Left colon (tissue), 2 donors: ENCODE data around the gene TPPP3. TPM values are rescaled to one million over a fixed set of nuclear protein-coding genes. Genes with fewer than 3 reads are reported as not detected.

Experiments used
- ATAC-seq: fragments of 200-7000 bp; cut with Tn5 transposase; one replicate; pipeline ENCODE4 v1.9.1; 2020; ENCODE audit warnings: mild to moderate bottlenecking, moderate library complexity
- DNase-seq, 2 donors: peaks; one replicate each; pipeline ENCODE4 v3.0.0-alpha.2; 2020
- intact Hi-C, 2 donors: fragments of 100-400 bp; cut with DNase I in 1 of 2; cut with micrococcal nuclease in 1 of 2; formaldehyde crosslinking; loops; one replicate each; pipeline versions ENCODE4 v1.11.2 to v1.14.0; 2022; cut with DNase I, micrococcal nuclease
- long read RNA-seq: library from polyadenylated mRNA; unstranded; transcript quantifications from one replicate; pipeline ENCODE4 v2.0.0, GENCODE V29; 2021
- total RNA-seq, 2 donors: library from RNA; stranded (reverse); fragmentation: NEBNext Ultra II Directional; extraction: Animal tissue kit (Norgen Biotek cat#: 25700); gene quantifications; one replicate each; pipeline ENCODE4 v1.2.1, GENCODE V29; 2021
- donor health status: DM: no; HTN: no; CAD: no.
- donor health status: DM: yes; HTN: yes; CAD: no.

TPPP3 gene
- 1 to 10 TPM; 4.1 to 8.3 TPM for total RNA-seq
- long read RNA-seq, result 0 reads

DNA sequence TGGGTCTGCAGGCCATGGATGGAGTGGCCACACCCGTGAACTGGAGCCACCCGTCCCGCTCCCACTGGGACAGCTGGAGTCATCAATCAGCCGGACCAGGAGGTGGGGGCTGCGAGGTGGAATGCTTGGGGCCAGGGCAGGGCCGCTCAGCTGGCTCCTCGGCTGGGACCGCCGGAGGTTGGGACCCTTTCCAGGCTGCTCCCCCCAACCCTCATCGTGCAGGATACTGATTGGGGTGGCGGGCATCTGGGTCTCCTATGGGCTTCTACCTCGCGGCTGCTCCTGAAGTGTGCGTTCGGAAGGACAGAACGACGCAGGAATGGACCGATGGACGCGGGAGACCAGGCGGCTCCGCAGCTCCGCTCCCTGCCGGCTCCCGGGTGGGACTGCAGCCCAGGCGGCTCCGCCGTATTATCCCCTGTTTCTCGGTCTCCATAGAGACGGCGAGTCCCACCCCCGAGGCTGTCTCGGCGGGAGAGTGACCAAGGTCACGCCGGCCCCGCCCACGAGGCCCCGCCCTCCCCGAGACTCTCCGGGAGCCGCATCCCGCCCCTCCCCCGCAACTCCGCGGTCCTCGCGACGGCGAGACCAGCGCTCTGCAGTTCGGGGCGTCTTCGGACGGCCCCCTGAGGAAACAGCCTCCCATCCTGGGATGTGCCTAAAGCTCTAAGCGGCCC, at the start of gene TPPP3:
Gene TPPP3 (minus strand): TSS at position 388 of the 677 bp plus-strand sequence. CDS start 2,387 bp downstream, outside the sequence.
- intact Hi-C loops, result no loop called here
- ATAC-seq (peak; percentile 70), DNase-seq (peak; percentile 90 to 91)

DNA sequence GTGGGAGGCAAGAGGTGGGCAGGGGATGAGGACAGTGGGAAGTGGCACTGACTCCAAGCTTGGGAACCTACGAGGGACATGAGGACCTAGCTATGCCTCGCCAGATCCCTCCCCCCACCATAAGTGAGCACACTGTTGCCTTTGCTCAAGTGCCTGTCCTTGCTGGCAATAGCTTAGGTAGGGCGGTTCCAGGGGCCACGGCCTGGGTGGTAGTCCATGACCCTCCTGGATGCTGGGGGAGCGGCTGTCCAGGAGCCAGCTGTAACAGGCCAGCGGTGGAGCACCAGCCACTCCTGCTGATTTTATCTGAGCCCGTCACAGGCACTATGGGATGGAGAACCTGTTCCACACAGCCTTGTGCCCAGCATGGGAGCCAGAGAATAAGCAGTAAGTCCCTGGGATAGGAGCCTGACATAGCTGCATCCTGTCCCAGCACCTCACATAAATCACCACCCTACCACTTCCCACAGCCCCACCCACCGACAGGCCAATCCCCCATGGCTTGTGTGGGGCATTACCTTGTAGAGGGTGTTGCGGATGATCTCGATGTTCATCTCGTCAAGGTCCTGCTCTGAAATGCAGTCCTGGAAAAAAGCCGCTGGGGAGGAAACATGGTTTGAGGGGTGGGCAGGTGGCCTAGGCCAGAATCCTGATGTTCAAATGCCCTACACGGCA, 49.4 kb upstream of the TPPP3 start:
- no peak for ATAC-seq
- DNase-seq, result peak in 1 of 2 donors; percentile 17
- intact Hi-C loops, result no loop called here

DNA sequence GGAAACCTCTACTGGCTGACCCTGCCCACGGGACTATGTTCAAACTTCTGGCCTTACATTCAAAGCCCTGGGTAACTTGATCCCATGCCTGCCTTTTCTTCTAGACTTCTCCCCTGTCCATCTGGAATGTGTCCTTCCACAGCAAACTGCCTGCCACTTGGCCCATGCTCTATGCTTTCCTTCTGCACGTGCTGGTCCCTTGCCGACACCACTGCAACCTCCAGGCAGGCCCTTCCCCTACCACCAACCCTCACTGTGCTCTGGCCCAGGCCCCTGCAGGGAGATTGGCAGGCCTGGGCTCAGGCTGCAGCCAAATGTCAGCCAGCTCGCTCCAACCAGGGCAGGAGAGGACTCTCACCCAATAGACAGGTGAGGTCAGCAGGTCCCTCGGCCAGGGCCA, 48.6 kb upstream of the TPPP3 start:
- no peak for ATAC-seq
- intact Hi-C loops, result no loop called here
- DNase-seq, result peak in 1 of 2 donors; percentile 16

DNA sequence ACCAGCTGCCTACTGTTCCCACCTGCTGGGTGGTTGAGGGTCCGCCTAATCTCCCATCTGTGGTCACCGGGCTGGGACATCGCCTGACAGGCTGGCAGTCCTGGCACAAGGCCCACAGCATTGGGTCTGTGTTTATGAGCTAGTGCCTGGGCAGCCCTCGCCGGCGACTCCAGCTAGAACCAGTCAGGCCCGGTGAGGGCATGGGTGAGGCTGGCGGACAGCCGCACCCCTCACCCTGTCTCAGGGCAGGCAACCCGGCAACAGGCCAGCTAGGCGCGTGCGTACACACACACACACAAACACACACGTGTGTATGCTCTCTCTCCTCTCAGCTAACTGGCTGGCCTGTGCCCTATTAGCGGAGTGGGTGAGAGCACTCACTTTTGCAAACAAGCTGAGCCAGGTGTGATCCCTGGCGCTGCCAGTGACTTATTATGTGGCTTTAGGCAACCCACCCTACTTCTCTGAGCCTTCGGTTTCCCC, 48.0 kb upstream of the TPPP3 start:
- ATAC-seq (peak; percentile 79), DNase-seq (peak; percentile 96 to 98)
- intact Hi-C loops, result no loop called here

- ATAC-seq, result peak; percentile 1
- intact Hi-C loops, result no loop called here
- peak in 1 of 2 donors; percentile 39 for DNase-seq
Measured at GRCh38 chr16:67438824-67439393, 45.6 kb upstream of the TPPP3 start.

DNA sequence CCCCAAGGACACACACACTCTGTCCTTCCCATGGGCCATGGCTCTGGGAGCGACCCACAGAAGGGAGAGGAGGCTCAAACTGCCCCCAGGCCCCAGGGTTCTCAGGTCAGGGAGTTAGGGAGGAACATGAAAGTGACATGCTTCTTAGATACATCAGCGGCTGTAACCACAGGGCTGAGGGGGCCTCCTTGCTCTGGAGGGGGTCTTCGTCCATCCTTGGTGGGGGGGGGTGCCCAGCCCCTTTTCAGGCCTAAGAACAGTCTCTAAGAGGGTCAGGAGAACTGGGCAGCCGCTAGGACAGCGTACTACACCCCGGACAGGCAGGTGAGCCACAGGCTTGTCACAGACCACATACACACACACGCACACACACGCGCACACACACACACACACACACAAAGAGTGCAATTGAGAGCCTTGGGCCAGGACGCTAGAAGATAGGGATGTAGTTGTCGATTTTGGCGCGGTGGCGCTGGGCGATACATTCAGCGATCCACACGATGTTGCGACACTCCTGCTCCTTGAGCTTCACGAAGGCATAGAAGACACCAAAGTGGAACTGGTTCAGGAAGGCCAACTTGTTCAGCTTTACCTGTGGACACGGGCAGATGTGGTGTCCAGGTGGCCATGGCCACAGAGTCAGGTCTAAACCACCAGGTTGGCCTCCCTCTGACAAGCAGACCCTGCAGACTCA, 44.9 kb upstream of the TPPP3 start:
- no peak for DNase-seq
- intact Hi-C loops, result no loop called here
- no peak for ATAC-seq

GRCh38 chr16:67437513-67437912, 44.2 kb upstream of the TPPP3 start:
- ATAC-seq (no peak), DNase-seq (no peak)
- intact Hi-C loops, result no loop called here

DNA sequence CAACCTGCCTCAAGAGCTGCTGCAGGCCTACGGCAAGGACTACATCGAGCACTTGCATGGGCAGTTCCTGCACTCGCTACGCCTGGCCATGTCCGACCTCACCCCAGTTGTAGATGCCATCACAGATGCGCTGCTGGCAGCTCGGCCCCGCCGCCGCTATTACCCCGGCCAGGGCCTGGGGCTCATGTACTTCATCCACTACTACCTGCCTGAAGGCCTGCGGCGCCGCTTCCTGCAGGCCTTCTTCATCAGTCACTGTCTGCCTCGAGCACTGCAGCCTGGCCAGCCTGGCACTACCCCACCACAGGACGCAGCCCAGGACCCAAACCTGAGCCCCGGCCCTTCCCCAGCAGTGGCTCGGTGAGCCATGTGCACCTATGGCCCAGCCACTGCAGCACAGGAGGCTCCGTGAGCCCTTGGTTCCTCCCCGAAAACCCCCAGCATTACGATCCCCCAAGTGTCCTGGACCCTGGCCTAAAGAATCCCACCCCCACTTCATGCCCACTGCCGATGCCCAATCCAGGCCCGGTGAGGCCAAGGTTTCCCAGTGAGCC, 43.4 kb upstream of the TPPP3 start:
- no peak for DNase-seq
- ATAC-seq, result no peak
- intact Hi-C loops, result no loop called here

DNA sequence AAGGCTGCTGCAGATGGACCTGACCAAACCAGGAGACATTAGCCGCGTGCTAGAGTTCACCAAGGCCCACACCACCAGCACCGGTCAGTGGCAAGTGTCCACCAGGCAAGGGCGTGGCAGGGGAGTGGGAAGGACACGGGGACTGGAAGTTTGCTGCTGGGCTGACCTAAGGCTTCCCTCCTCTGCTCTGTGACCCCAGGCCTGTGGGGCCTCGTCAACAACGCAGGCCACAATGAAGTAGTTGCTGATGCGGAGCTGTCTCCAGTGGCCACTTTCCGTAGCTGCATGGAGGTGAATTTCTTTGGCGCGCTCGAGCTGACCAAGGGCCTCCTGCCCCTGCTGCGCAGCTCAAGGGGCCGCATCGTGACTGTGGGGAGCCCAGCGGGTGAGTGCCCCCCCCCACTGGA, 42.5 kb upstream of the TPPP3 start:
- ATAC-seq (no peak), DNase-seq (peak in 1 of 2 donors; percentile 25)
- intact Hi-C loops, result no loop called here

DNA sequence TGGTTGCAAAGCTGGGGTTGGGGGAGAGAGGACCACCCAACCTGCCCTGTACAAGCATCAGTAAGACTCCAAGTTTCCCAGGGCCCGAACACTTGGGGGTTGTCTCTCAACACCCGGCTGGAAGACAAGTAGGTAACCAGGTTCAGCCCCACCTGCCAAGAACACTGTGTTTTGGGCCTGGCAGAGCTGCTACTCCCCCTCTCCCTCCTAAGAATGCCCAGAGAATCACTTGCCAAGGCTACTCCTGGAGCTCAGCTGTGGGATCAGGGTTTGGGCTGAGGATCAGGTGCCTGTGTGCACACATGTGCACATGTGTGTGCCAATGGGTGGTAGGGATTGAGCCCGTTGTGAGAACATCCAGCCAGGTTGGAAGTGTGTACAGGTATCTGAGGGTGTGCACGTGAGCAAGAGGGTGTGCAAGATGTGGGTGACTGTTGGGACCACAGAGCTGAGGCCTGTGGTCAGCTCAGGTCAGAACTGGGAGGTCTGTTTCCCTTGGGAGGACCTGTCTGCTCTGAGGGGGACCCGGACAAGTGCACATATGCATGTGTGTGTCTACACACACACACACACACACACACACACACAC, 39.9 kb upstream of the TPPP3 start:
- ATAC-seq (no peak), DNase-seq (peak in 1 of 2 donors; percentile 29)
- intact Hi-C loops, result no loop called here

DNA sequence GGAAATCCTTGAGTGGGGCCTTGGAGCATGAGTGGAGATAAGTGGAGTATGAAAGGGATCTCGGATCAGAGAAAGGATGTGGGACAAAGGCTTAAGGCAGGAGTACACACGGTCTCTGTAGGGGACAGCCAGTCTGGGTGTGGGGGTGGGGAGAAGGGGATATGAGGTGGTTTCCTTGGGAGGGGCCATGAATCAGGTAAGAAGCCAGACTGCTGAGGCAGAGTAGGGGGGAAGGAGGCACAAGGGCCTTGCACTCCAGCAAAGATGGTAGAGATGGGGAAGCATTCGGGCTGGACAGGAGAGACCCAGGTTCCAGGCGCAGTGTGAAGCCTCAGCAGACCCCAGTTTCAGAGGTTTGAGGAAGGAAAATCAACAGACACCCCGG, 39.2 kb upstream of the TPPP3 start:
- ATAC-seq, result no peak
- DNase-seq, result no peak
- intact Hi-C loops, result no loop called here

- ATAC-seq (no peak), DNase-seq (peak in 1 of 2 donors; percentile 37)
- intact Hi-C loops, result no loop called here
Measured at GRCh38 chr16:67431775-67432505, 38.6 kb upstream of the TPPP3 start.

- intact Hi-C loops, result no loop called here
- ATAC-seq (peak; percentile 50), DNase-seq (peak; percentile 79 to 85)
Measured at GRCh38 chr16:67430977-67431774, 37.9 kb upstream of the TPPP3 start, which contains the start of gene HSD11B2. Gene HSD11B2 (plus strand): TSS chr16:67431121. CDS start chr16:67431249, 128 bp downstream.

GRCh38 chr16:67430504-67430976, 37.2 kb upstream of the TPPP3 start:
- ATAC-seq (peak; percentile 51), DNase-seq (peak; percentile 75)
- intact Hi-C loops, result no loop called here

- ATAC-seq, result peak; percentile 0
- intact Hi-C loops, result loop anchor here in 1 of 2 donors (5.0 kb wide), 1 partner anchor 32 kb away; no protein-coding TSS in a partner anchor
- peak in 1 of 2 donors; percentile 42 for DNase-seq
Measured at GRCh38 chr16:67429799-67430503, 36.7 kb upstream of the TPPP3 start.

DNA sequence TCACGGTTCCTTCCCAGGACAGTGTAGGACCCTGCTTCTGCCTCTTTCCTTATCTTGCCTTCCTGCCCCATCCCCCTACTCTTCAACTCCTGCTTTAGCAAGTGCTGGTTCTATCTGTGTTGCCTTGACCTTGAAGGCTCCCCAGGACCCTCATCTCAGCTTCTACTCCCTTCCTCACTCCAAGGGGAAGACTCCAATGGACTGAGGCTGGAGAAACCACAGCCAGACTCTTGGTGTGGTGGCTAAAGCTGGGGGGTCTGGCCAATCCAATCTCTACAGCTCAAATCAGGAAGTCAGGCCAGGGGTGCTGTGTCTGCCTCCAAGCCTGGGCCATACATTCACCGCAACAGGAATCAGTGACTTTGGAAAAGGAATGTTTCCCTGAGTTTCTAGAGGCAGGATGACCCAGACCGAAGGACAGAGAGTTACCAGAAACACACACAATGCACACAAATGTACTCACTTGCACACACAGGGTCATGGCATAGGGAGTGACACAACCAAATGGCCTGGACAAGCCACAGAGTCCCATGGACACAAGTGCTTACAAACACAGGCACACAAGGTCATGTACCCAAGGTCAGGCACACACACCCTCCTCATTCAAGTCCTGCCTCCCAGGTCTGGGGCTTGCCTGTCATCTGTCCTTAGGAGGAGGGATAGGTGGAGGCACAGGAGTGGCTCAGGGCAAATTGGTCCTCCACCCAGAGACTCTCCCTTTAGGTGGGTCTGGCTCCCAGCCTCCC, 35.9 kb upstream of the TPPP3 start:
- DNase-seq (peak; percentile 69 to 91), ATAC-seq (peak; percentile 62)
- intact Hi-C loops, result loop anchor here in 1 of 2 donors (5.0 kb wide), 1 partner anchor 33 kb away; no protein-coding TSS in a partner anchor
